AML-193 (cell line): ENCODE data around the gene ALDH16A1.

Source experiments
- DNase-seq, 2 experiments: peaks; one replicate each; lab custom pipeline; 2025; lab: John Stamatoyannopoulos, UW

ALDH16A1 gene

GRCh38 chr19:49423985-49424303 is 29.1 kb upstream of the ALDH16A1 start:
- no peak for DNase-seq

DNA sequence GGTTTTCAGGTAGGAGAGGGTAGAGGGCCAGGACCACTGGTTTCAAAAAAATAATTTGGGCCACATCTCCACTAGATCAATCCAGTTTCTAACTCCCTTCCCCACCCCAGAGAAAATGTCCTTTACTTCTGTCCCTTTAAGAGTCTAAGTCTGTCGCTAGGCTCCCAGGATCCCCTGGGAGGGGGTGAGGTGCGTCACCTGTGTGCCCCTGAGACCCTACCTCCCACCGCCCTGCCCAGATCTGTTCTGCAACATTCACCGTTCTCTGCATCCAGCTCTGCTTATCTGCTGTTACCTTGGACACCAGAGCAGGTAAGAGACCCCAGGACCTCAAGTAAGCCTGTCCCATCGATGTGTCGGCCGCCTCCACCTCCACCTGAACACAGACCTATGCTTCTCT is 27.8 kb upstream of the ALDH16A1 start, which contains the start of gene GFY:
Gene GFY, plus strand, starts transcription at position 211 of the 400 bp plus-strand sequence. CDS start 1,043 bp downstream, outside the sequence.
- no peak for DNase-seq

- DNase-seq, result no peak
These were observed 27.0 kb upstream of the ALDH16A1 start for GRCh38 chr19:49425922-49426592.

DNA sequence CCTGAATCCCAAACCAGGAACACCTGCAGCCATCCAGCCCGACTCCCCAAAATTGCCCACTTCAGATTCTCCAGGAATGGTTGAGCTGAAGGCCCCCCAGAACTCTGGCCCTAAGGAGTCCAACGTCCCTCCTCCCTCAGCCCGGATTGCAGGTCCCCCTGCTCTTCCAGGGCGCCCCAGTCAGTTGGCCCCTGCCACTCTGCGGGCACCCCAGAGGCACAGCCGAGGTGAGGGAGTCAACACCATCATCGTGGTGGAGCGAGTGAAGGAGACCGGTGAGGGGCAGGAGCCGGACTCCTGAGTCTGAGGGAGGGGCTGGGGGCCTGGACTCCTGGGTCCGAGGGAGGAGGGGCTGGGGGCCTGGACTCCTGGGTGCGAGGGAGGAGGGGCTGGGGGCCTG is 25.7 kb upstream of the ALDH16A1 start:
- DNase-seq, result no peak

- DNase-seq, result no peak
These were observed 25.0 kb upstream of the ALDH16A1 start for GRCh38 chr19:49427855-49428546.

DNA sequence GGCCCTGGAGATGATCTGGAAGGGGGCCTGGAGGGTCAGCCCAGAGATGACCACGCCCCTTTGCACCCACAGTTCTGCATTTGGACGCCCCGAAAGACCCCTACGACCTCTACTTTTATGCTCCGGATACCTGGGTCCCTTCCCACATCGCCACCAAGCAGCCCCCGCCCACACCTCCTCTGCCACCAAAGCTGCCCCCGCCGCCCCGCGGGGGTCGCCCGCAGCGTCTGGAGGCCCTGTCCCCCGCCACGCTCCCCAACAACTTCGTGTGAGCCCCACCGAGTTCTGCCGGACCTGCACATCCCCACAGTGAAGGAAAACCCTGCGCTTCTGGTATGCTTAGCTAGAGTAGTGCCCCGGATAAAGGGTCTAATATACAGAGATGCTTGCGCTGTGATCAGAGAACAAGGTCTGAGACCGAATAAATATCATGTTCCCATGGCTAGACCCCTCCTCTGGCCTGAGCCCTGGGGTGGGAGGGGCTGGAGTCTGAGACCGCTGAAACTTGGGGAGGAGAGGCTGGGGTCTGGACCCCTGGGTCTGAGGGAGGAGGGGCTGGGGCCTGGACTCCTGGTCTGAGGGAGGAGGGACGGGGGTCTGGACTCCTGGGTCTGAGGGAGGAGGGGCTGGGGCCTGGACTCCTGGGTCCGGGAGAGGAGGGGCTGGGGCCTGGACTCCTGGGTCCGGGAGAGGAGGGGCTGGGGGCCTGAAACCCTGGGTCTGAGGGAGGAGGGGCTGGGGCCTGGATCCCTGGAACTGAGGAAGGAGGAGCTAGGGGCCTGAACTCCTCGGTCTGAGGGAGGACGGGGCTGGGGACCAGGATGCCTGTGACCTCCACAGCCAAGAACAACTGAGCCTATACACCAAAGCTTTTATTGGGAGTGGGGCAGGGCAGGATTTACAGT is 24.2 kb upstream of the ALDH16A1 start:
- no peak for DNase-seq

GRCh38 chr19:49430172-49430677 is 22.8 kb upstream of the ALDH16A1 start:
- DNase-seq, result no peak

- DNase-seq, result peak in 1 of 2 experiments; percentile 33
These were observed 22.2 kb upstream of the ALDH16A1 start for GRCh38 chr19:49430678-49431329.

- DNase-seq, result no peak
These were observed 21.7 kb upstream of the ALDH16A1 start for GRCh38 chr19:49431330-49431749.

GRCh38 chr19:49432141-49433073 is 20.6 kb upstream of the ALDH16A1 start:
- no peak for DNase-seq

- DNase-seq, result no peak
These were observed 19.7 kb upstream of the ALDH16A1 start for GRCh38 chr19:49433240-49433901.

DNA sequence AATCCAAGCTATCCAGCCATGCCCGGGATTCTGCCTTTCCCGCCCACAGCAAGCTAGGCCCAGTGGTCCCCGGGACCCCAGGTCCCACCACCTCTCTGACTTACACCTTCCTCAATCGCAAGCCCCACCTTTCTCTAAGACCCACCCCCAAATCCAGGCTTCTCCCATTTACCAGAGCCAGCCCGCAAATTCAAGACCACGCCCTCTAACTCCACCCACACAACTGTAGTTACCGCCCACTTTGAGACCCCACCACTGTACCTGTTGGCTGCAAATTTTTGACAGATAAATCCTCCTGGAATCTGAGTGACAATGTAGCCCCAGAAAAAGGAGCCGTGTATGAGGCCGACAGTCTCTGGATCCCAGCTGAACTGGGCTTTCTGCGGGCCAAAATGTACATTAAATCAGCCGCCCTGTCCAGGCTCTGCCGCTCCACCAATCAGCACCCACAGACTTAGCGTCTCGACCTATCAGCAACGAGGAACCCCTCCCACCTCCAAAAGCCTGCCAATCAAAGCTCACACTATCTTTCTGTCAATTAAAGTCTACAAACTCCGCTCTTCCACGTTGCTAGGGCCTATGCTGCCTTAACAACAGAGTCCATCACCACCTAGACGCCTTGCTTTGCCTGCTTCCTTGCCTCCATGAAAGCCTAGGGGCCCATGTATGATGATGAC is 18.0 kb upstream of the ALDH16A1 start:
- no peak for DNase-seq

DNA sequence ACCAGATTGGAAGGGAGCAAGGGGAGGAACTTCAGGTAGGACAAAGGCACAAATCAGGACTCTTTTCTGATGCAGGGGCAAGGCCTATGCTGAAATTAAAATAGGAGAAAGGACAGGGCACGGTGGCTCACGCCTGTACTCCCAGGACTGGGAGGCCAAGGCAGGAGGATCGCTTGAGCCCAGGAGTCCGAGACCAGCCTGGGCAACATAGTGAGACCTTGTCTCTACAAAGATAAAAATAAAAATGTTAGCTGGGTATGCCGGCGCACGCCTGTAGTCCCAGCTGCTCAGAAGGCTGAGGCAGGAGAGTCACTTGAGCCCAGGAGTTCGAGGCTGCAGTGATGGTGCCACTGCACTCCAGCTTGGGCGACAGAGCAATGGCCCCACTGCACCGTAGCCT is 17.4 kb upstream of the ALDH16A1 start:
- no peak for DNase-seq

GRCh38 chr19:49436381-49437017 is 16.5 kb upstream of the ALDH16A1 start:
- DNase-seq, result no peak

GRCh38 chr19:49437231-49437630 is 15.8 kb upstream of the ALDH16A1 start:
- no peak for DNase-seq

DNA sequence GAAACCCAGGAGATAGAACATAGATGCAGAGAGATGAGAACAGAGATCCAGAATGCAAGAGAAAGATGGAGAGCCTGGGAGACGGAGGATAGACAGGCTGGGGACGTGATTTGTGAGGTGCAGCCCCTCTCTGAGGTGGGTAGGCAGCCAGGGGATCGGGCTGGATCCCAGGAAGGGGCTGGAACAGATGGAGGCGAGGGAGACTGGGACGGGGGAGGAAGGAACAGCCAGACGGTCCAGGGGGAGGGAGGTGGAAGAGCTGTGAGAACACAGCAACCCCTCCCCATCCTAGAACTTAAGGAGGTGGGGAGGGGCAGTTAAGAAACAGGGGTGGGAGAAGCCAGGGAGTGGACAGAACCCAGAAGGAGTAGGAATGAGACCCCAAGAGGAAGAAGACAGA is 14.8 kb upstream of the ALDH16A1 start:
- no peak for DNase-seq

DNA sequence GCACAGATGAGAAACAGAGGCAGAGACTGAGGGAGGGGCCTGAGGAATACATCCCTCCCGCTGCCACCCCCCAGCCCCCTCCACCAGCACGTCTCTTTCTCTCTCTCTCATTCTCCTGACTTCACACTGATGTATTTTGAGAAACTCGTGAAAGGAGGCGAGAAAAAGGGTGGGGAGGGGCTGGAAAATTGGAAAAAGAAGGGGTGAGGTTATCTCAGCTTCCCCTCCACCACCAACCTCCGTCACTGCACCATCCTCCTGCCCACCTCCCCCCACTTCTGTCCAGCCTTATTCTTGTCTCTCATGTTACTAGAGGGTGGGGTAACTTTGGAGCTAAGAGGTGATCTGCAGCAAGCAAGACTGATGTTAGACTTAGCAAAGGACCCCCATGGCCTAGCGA is 13.2 kb upstream of the ALDH16A1 start:
- no peak for DNase-seq

DNA sequence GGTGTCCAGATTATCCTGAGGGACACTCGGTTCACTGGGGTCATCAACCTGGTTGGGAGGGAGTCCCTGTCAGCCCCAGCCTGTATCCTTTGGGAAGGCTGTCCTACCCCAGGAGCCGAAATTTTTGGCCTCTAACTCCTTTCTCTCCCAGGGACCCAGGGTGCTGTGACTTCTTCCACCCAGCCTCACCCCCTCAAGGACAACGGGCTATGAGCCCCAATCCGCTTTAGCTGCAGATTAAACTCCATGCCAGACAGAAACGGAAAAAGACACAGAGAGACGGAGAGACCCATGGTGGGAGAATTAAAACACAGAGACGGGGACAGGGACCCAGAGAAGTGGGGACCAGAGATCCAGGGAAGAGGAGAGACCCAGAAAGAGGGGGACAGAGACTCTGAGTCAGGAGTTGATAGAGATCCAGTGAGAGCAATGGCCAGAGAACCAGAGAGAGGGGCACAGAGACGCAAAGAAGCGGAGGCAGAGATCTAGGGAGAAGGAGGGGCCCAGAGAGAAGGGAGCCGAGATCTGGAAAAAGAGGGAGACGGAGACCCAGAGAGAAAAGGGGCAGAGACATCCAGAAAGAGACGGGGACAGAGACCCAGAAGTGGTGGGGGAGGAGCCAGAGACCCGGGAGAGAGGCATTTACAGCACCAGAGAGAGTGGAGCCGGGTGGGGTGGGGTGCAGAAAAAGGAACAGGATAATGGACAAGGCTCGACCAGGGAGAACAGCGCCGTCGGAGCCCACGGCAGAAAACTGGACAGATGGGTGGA is 12.4 kb upstream of the ALDH16A1 start:
- no peak for DNase-seq
